ENCODE results near the gene CEACAM3.

The CEACAM3 gene

GRCh38 chr19:41774515-41774980 lies 21.8 kb upstream of the CEACAM3 start:
- no peak overlapping the region for H3K27ac Mint-ChIP-seq
- no peak for TF ChIP-seq CTCF (IDR thresholded peaks at IDR 0.05)
- peaks cover 69% of the 10 kb centered on the region for H3K9me3 Mint-ChIP-seq
- no peaks in the 10 kb centered on the region for H3K4me1 Mint-ChIP-seq
- no peak for DNase-seq
- no peaks in the 10 kb centered on the region for H3K36me3 Mint-ChIP-seq (ENCODE audit: low read depth)
- H3K4me3 Mint-ChIP-seq, result no peak overlapping the region
- H3K27me3 Mint-ChIP-seq (ENCODE audit: low read depth, poor library complexity), result peaks cover 6% of the 10 kb centered on the region

- no peaks in the 10 kb centered on the region for H3K36me3 Mint-ChIP-seq (ENCODE audit: low read depth)
- DNase-seq, result no peak
- no peak overlapping the region for H3K27ac Mint-ChIP-seq
- H3K27me3 Mint-ChIP-seq (ENCODE audit: low read depth, poor library complexity), result peaks cover 6% of the 10 kb centered on the region
- peaks cover 72% of the 10 kb centered on the region for H3K9me3 Mint-ChIP-seq
- no peak overlapping the region for H3K4me3 Mint-ChIP-seq
- H3K4me1 Mint-ChIP-seq, result no peaks in the 10 kb centered on the region
- TF ChIP-seq CTCF (IDR thresholded peaks at IDR 0.05), result no peak
These were observed 19.7 kb upstream of the CEACAM3 start for GRCh38 chr19:41776700-41777099.

- Mint-ChIP-seq H3K9me3 (peaks cover 33% of the 10 kb centered on the region), H3K27me3 (ENCODE audit: low read depth, poor library complexity) (peaks cover 35% of the 10 kb centered on the region), H3K4me1 (no peaks in the 10 kb centered on the region), H3K27ac (no peak overlapping the region), H3K36me3 (ENCODE audit: low read depth) (no peaks in the 10 kb centered on the region), H3K4me3 (no peak overlapping the region)
- no peak for TF ChIP-seq CTCF (IDR thresholded peaks at IDR 0.05)
- no peak for DNase-seq
These were observed 12.8 kb upstream of the CEACAM3 start for GRCh38 chr19:41783612-41784011.

GRCh38 chr19:41784312-41784711 lies 12.1 kb upstream of the CEACAM3 start:
- H3K27ac Mint-ChIP-seq, result no peak overlapping the region
- peaks cover 39% of the 10 kb centered on the region for H3K27me3 Mint-ChIP-seq (ENCODE audit: low read depth, poor library complexity)
- DNase-seq, result no peak
- H3K4me1 Mint-ChIP-seq, result no peaks in the 10 kb centered on the region
- H3K4me3 Mint-ChIP-seq, result no peak overlapping the region
- H3K36me3 Mint-ChIP-seq (ENCODE audit: low read depth), result no peaks in the 10 kb centered on the region
- no peak for TF ChIP-seq CTCF (IDR thresholded peaks at IDR 0.05)
- peaks cover 28% of the 10 kb centered on the region for H3K9me3 Mint-ChIP-seq

GRCh38 chr19:41784743-41785142 lies 11.6 kb upstream of the CEACAM3 start:
- Mint-ChIP-seq H3K27ac (no peak overlapping the region), H3K27me3 (ENCODE audit: low read depth, poor library complexity) (peaks cover 42% of the 10 kb centered on the region), H3K36me3 (ENCODE audit: low read depth) (no peaks in the 10 kb centered on the region), H3K4me1 (no peaks in the 10 kb centered on the region), H3K9me3 (peaks cover 23% of the 10 kb centered on the region), H3K4me3 (no peak overlapping the region)
- TF ChIP-seq CTCF (IDR thresholded peaks at IDR 0.05), result no peak
- no peak for DNase-seq

GRCh38 chr19:41785653-41786052 lies 10.7 kb upstream of the CEACAM3 start:
- Mint-ChIP-seq H3K27ac (no peak overlapping the region), H3K4me1 (no peaks in the 10 kb centered on the region), H3K9me3 (peaks cover 14% of the 10 kb centered on the region), H3K4me3 (no peak overlapping the region), H3K36me3 (ENCODE audit: low read depth) (no peaks in the 10 kb centered on the region), H3K27me3 (ENCODE audit: low read depth, poor library complexity) (peaks cover 46% of the 10 kb centered on the region)
- peak; percentile 67 for TF ChIP-seq CTCF (IDR thresholded peaks at IDR 0.05)
- peak; percentile 61 for DNase-seq
